ENCODE data around the gene MYO7B. TPM values are rescaled to one million over a fixed set of nuclear protein-coding genes. Genes with fewer than 3 reads are reported as not detected.

The MYO7B gene
- total RNA-seq, 1 experiment from 2014 or later = 28.0 TPM

- CTCF ChIA-PET = no interaction called here
- peaks cover 10% of the 10 kb centered on the region; the same call in 1 of the 2 replicates for H3K9me3 ChIP-seq (ENCODE audit: low read length)
- no peak for ATAC-seq
- H3K9me2 ChIP-seq (replicated peaks; ENCODE audit: low read length) = no peaks in the 10 kb centered on the region
- H4K20me1 ChIP-seq (ENCODE audit: low read length) = no peaks in the 10 kb centered on the region
- H3K4me1 ChIP-seq (ENCODE audit: insufficient read depth, low read length) = no peaks in the 10 kb centered on the region
- TF ChIP-seq EZH2phosphoT487 (IDR thresholded peaks at IDR 0.05; ENCODE audit: borderline replicate concordance, low read length) (no peak), CTCF (conservative IDR thresholded peaks at IDR 0.05; ENCODE audit: low read depth, low read length) (no peak), EZH2 (IDR thresholded peaks at IDR 0.05; ENCODE audit: low read length, unreplicated experiment) (no peak)
- no peaks in the 10 kb centered on the region for H3K27me3 ChIP-seq (ENCODE audit: low read length)
- DNase-seq = no peak
- no peaks in the 10 kb centered on the region for H3K36me3 ChIP-seq (ENCODE audit: low read depth, low read length)
- no TSS peak for BruUV-seq (replicated peaks)
- H3K4me3 ChIP-seq (ENCODE audit: low read length) = no peak overlapping the region
- no peak overlapping the region for H2AFZ ChIP-seq (ENCODE audit: low read length)
- H3K27ac ChIP-seq (ENCODE audit: low read length) = no peak overlapping the region
- H3K4me2 ChIP-seq (ENCODE audit: low read length) = no peak overlapping the region
- intact Hi-C loops (cut with micrococcal nuclease) = no loop called here
- no peaks in the 10 kb centered on the region for H3F3A ChIP-seq (ENCODE audit: low read length, unreplicated experiment)
- no peak overlapping the region for H3K9ac ChIP-seq (ENCODE audit: low read length)
- no peaks in the 10 kb centered on the region for H3K79me2 ChIP-seq (ENCODE audit: low read length)
- POLR2A ChIA-PET (ENCODE audit: unreplicated experiment) = interaction anchor here (0.6 kb wide), 1 partner anchor 279 kb away, joined by 3 read pairs; no protein-coding TSS in a partner anchor
These were observed 69.5 kb downstream of the MYO7B start for GRCh38 chr2:127604986-127605385.

- BruUV-seq (replicated peaks) = no TSS peak
- CTCF ChIA-PET = no interaction called here
- no peaks in the 10 kb centered on the region for H3F3A ChIP-seq (ENCODE audit: low read length, unreplicated experiment)
These were observed 70.3 kb downstream of the MYO7B start for GRCh38 chr2:127605691-127606263.

More at GRCh38 chr2:127605691-127606263, 70.3 kb downstream of the MYO7B start:
- ATAC-seq = no peak
- Histone ChIP-seq H3K27ac (ENCODE audit: low read length) (no peak overlapping the region), H3K27me3 (ENCODE audit: low read length) (no peaks in the 10 kb centered on the region), H3K4me1 (ENCODE audit: insufficient read depth, low read length) (no peaks in the 10 kb centered on the region), H3K4me3 (ENCODE audit: low read length) (no peak overlapping the region), H3K36me3 (ENCODE audit: low read depth, low read length) (no peaks in the 10 kb centered on the region), H3K9me3 (ENCODE audit: low read length) (peaks cover 10% of the 10 kb centered on the region; the same call in 1 of the 2 replicates), H2AFZ (ENCODE audit: low read length) (no peak overlapping the region), H3K4me2 (ENCODE audit: low read length) (no peak overlapping the region), H3K9me2 (replicated peaks; ENCODE audit: low read length) (no peaks in the 10 kb centered on the region), H3K9ac (ENCODE audit: low read length) (no peak overlapping the region), H3K79me2 (ENCODE audit: low read length) (no peaks in the 10 kb centered on the region), H4K20me1 (ENCODE audit: low read length) (no peaks in the 10 kb centered on the region)
- intact Hi-C loops (cut with micrococcal nuclease) = no loop called here
- POLR2A ChIA-PET (ENCODE audit: unreplicated experiment) = no interaction called here
- no peak for TF ChIP-seq EZH2phosphoT487 (IDR thresholded peaks at IDR 0.05; ENCODE audit: borderline replicate concordance, low read length)
- no peak for TF ChIP-seq CTCF (conservative IDR thresholded peaks at IDR 0.05; ENCODE audit: low read depth, low read length)
- no peak for TF ChIP-seq EZH2 (IDR thresholded peaks at IDR 0.05; ENCODE audit: low read length, unreplicated experiment)
- no peak for DNase-seq
